SK-N-SH (cell line): ENCODE results near the gene SIX5.

Experiments used
- EP300 ChIP-seq, 2 experiments: IDR thresholded peaks; 2 replicates each; pipeline versions ENCODE4 v1.4.0 to v1.6.1; 2012; ENCODE audit warnings: borderline replicate concordance in 1 of 2, low read depth in 1 of 2, low read length in 1 of 2
- FOXM1 ChIP-seq: IDR thresholded peaks from 2 replicates; pipeline ENCODE4 v1.4.0; 2012; ENCODE audit warnings: low read depth, mild to moderate bottlenecking
- GABPA ChIP-seq: IDR thresholded peaks from 2 replicates; pipeline ENCODE4 v1.4.0; 2012; ENCODE audit warnings: low read depth, mild to moderate bottlenecking
- POLR2AphosphoS5 ChIP-seq: IDR thresholded peaks from 2 replicates; pipeline ENCODE4 v1.6.1; 2012; ENCODE audit warnings: low read depth, low read length
- RAD21 ChIP-seq: IDR thresholded peaks from 2 replicates; pipeline ENCODE4 v1.6.1; 2012; ENCODE audit warnings: mild to moderate bottlenecking, low read length
- RCOR1 ChIP-seq: fragments of 150-350 bp; IDR thresholded peaks from 2 replicates; pipeline ENCODE4 v1.6.1; 2017; ENCODE audit warnings: antibody characterized with exemption, low read length
- SIN3A ChIP-seq: IDR thresholded peaks from 2 replicates; pipeline ENCODE4 v1.6.1; 2012; ENCODE audit warnings: low read depth, mild to moderate bottlenecking, low read length, moderate library complexity, borderline replicate concordance
- TAF1 ChIP-seq: IDR thresholded peaks from 2 replicates; pipeline ENCODE4 v1.6.1; 2012; ENCODE audit warnings: low read depth, mild to moderate bottlenecking, low read length, moderate library complexity, borderline replicate concordance
- TCF12 ChIP-seq: IDR thresholded peaks from 2 replicates; pipeline ENCODE4 v1.4.0; 2012
- YY1 ChIP-seq: IDR thresholded peaks from 2 replicates; pipeline ENCODE4 v1.4.0; 2012; ENCODE audit warnings: low read depth, mild to moderate bottlenecking
- TF ChIP-seq, protein P1 (sequence below): fragments of 200-600 bp; sonication (generic); IDR thresholded peaks from 2 replicates; pipeline ENCODE4 v1.6.1; 2017; ENCODE audit warnings: antibody characterized with exemption, mild to moderate bottlenecking, moderate library complexity
- TF ChIP-seq, protein P2 (sequence below): IDR thresholded peaks from 2 replicates; pipeline ENCODE4 v1.6.1; 2012; ENCODE audit warnings: mild to moderate bottlenecking, low read depth, low read length, moderate library complexity
- TF ChIP-seq, protein P3 (sequence below): IDR thresholded peaks from 2 replicates; pipeline ENCODE4 v1.4.0; 2012; ENCODE audit warnings: low read depth
- TF ChIP-seq, protein P4 (sequence below): IDR thresholded peaks from 2 replicates; pipeline ENCODE4 v1.4.0; 2012; ENCODE audit warnings: low read depth, borderline replicate concordance

DNA sequence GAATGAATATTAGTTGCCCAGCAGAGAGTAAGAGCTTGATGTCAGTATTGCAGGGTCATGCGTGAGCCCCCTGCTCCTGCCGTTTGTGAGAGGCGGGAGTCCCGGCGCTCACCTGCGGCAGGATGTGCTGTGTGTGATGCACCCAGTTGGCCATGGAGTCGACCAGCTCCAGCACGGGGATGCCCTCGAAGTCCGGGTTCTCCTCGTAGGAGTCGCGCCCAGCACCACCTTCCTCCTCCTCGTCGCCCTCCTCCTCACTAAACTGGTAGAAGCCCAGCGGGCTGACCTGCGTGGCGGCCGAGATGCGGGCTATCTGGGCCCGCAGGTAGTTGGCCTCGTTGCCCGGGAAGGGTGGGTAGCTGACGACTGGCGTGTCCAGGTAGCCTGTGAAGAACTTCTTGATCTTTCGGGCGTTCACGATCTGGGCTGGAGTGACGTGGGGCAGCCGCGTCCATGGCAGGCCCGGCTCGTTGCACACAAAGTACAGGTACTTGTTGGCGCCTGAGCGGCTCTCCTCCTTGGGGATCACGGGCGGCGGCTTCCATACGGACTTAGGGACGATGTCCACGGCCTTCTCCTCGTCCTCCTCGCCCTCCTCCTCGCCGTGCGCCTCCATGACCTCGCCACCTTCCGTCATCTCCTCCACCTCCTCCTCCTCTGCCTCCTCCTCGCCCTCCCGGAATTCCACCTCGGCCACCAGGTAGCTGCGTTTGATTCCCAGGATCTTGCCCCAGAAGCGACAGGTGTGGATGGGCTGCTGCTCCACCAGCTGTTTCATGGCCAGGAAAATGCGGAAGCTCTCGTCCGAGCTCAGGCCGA is 35.3 kb upstream of the SIX5 start:
- TF ChIP-seq POLR2AphosphoS5, result no peak
- no peak for TF ChIP-seq EP300 (IDR thresholded peaks at IDR 0.05; ENCODE audit: borderline replicate concordance in 1 of 2, low read depth in 1 of 2, low read length in 1 of 2)
- TF ChIP-seq, protein P1, sequence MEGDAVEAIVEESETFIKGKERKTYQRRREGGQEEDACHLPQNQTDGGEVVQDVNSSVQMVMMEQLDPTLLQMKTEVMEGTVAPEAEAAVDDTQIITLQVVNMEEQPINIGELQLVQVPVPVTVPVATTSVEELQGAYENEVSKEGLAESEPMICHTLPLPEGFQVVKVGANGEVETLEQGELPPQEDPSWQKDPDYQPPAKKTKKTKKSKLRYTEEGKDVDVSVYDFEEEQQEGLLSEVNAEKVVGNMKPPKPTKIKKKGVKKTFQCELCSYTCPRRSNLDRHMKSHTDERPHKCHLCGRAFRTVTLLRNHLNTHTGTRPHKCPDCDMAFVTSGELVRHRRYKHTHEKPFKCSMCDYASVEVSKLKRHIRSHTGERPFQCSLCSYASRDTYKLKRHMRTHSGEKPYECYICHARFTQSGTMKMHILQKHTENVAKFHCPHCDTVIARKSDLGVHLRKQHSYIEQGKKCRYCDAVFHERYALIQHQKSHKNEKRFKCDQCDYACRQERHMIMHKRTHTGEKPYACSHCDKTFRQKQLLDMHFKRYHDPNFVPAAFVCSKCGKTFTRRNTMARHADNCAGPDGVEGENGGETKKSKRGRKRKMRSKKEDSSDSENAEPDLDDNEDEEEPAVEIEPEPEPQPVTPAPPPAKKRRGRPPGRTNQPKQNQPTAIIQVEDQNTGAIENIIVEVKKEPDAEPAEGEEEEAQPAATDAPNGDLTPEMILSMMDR, result no peak
- TF ChIP-seq TAF1, result no peak
- TF ChIP-seq, protein P2, sequence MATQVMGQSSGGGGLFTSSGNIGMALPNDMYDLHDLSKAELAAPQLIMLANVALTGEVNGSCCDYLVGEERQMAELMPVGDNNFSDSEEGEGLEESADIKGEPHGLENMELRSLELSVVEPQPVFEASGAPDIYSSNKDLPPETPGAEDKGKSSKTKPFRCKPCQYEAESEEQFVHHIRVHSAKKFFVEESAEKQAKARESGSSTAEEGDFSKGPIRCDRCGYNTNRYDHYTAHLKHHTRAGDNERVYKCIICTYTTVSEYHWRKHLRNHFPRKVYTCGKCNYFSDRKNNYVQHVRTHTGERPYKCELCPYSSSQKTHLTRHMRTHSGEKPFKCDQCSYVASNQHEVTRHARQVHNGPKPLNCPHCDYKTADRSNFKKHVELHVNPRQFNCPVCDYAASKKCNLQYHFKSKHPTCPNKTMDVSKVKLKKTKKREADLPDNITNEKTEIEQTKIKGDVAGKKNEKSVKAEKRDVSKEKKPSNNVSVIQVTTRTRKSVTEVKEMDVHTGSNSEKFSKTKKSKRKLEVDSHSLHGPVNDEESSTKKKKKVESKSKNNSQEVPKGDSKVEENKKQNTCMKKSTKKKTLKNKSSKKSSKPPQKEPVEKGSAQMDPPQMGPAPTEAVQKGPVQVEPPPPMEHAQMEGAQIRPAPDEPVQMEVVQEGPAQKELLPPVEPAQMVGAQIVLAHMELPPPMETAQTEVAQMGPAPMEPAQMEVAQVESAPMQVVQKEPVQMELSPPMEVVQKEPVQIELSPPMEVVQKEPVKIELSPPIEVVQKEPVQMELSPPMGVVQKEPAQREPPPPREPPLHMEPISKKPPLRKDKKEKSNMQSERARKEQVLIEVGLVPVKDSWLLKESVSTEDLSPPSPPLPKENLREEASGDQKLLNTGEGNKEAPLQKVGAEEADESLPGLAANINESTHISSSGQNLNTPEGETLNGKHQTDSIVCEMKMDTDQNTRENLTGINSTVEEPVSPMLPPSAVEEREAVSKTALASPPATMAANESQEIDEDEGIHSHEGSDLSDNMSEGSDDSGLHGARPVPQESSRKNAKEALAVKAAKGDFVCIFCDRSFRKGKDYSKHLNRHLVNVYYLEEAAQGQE, result no peak
- TF ChIP-seq, protein P3, sequence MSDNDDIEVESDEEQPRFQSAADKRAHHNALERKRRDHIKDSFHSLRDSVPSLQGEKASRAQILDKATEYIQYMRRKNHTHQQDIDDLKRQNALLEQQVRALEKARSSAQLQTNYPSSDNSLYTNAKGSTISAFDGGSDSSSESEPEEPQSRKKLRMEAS, result no peak
- no peak for TF ChIP-seq RAD21
- TF ChIP-seq YY1, result no peak
- TF ChIP-seq SIN3A, result no peak
- TF ChIP-seq RCOR1, result no peak
- no peak for TF ChIP-seq FOXM1
- TF ChIP-seq GABPA, result no peak
- TF ChIP-seq, protein P4, sequence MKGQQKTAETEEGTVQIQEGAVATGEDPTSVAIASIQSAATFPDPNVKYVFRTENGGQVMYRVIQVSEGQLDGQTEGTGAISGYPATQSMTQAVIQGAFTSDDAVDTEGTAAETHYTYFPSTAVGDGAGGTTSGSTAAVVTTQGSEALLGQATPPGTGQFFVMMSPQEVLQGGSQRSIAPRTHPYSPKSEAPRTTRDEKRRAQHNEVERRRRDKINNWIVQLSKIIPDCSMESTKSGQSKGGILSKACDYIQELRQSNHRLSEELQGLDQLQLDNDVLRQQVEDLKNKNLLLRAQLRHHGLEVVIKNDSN, result no peak
- TF ChIP-seq TCF12, result no peak
